Right ventricle myocardium inferior (tissue), 1 donor: ENCODE measurements around the gene PPP1R15B. TPM values are rescaled to one million over a fixed set of nuclear protein-coding genes. Genes with fewer than 3 reads are reported as not detected.

Experiments
- ATAC-seq: fragments of 200-7000 bp; cut with Tn5 transposase; one replicate; pipeline ENCODE4 v1.9.1; 2020; ENCODE audit warnings: mild to moderate bottlenecking, moderate library complexity
- DNase-seq: peaks from one replicate; pipeline ENCODE4 v3.0.0; 2021; ENCODE audit errors: missing footprints
- intact Hi-C: fragments of 100-400 bp; cut with DNase I; formaldehyde crosslinking; loops from one replicate; pipeline ENCODE4 v1.11.0; 2022
- total RNA-seq: library from RNA; stranded (reverse); fragmentation: NEBNext Ultra II Directional; extraction: Animal tissue kit (Norgen Biotek cat#: 25700); gene quantifications from one replicate; pipeline ENCODE4 v1.2.1, GENCODE V29; 2021
- donor health status: DM: no; HTN: yes; CAD: no; lungs with severe emphysema.

PPP1R15B gene
- total RNA-seq, 1 donor from 2014 or later: 21.0 TPM

GRCh38 chr1:204409123-204409522, 2.5 kb downstream of the PPP1R15B start:
- intact Hi-C loops: no loop called here
- ATAC-seq: no peak
- DNase-seq: no peak

- intact Hi-C loops: no loop called here
- no peak for DNase-seq
- no peak for ATAC-seq
Observed at GRCh38 chr1:204408602-204409001, 3.0 kb downstream of the PPP1R15B start.

GRCh38 chr1:204408074-204408507, 3.5 kb downstream of the PPP1R15B start:
- ATAC-seq (no peak), DNase-seq (peak; percentile 79)
- intact Hi-C loops: no loop called here

GRCh38 chr1:204407295-204407971, 4.2 kb downstream of the PPP1R15B start:
- intact Hi-C loops: no loop called here
- no peak for DNase-seq
- ATAC-seq: no peak

- no peak for ATAC-seq
- intact Hi-C loops: no loop called here
- DNase-seq: no peak
Observed at GRCh38 chr1:204406621-204407020, 5.0 kb downstream of the PPP1R15B start.

GRCh38 chr1:204405988-204406387, 5.6 kb downstream of the PPP1R15B start:
- no peak for DNase-seq
- ATAC-seq: no peak
- intact Hi-C loops: no loop called here

- DNase-seq (no peak), ATAC-seq (no peak)
- intact Hi-C loops: no loop called here
Observed at GRCh38 chr1:204404629-204405028, 7.0 kb downstream of the PPP1R15B start.

- ATAC-seq: no peak
- no peak for DNase-seq
- intact Hi-C loops: no loop called here
Observed at GRCh38 chr1:204402391-204402790, 9.2 kb downstream of the PPP1R15B start.

- intact Hi-C loops: no loop called here
- DNase-seq (no peak), ATAC-seq (no peak)
Observed at GRCh38 chr1:204401730-204402129, 9.9 kb downstream of the PPP1R15B start.

GRCh38 chr1:204400882-204401510, 10.6 kb downstream of the PPP1R15B start:
- DNase-seq (no peak), ATAC-seq (no peak)
- intact Hi-C loops: no loop called here

- intact Hi-C loops: loop anchor here (2.0 kb wide), 1 partner anchor 236 kb away; no protein-coding TSS in a partner anchor
- no peak for DNase-seq
- ATAC-seq: peak; percentile 52
Observed at GRCh38 chr1:204398197-204399125, 13.2 kb downstream of the PPP1R15B start.

GRCh38 chr1:204396015-204396583, 15.5 kb downstream of the PPP1R15B start:
- intact Hi-C loops: no loop called here
- ATAC-seq (no peak), DNase-seq (no peak)

GRCh38 chr1:204391629-204392028, 20.0 kb downstream of the PPP1R15B start:
- no peak for ATAC-seq
- no peak for DNase-seq
- intact Hi-C loops: no loop called here

GRCh38 chr1:204390751-204391466, 20.7 kb downstream of the PPP1R15B start:
- ATAC-seq (no peak), DNase-seq (no peak)
- intact Hi-C loops: no loop called here

GRCh38 chr1:204385727-204386126, 25.9 kb downstream of the PPP1R15B start:
- ATAC-seq (no peak), DNase-seq (no peak)
- intact Hi-C loops: no loop called here

GRCh38 chr1:204384636-204385352, 26.8 kb downstream of the PPP1R15B start:
- ATAC-seq: peak; percentile 67
- intact Hi-C loops: no loop called here
- no peak for DNase-seq

- ATAC-seq: no peak
- no peak for DNase-seq
- intact Hi-C loops: no loop called here
Observed at GRCh38 chr1:204383163-204383904, 28.3 kb downstream of the PPP1R15B start.
